ENCODE data around the gene CCL20.
A peak's percentile ranks its signal among the peaks of the same experiment; 100 is the strongest.
"Not testable (repeated sequence)": the region's sequence is repeated elsewhere in the genome, so short reads cannot be mapped to it uniquely, and the experiment has no call there.

The CCL20 gene
- 1.5 to 8.2 (median 2.8) reads per million in 4 donors for total RNA-seq

GRCh38 chr2:227813562-227814353, at the start of gene CCL20:
TSS of gene CCL20 (plus strand) at chr2:227813842. CDS start at chr2:227813912, 70 bp downstream.
- no peak for DNase-seq

GRCh38 chr2:227765788-227766372, 47.8 kb upstream of the CCL20 start:
- DNase-seq: no peak

- peak; percentile 11 to 39 (median 33) for DNase-seq
These were observed 47.2 kb upstream of the CCL20 start for GRCh38 chr2:227766373-227766883.

- DNase-seq: no peak
These were observed 45.8 kb upstream of the CCL20 start for GRCh38 chr2:227767830-227768229.

GRCh38 chr2:227772197-227772661, 41.4 kb upstream of the CCL20 start:
- DNase-seq: no peak

- no peak for DNase-seq
These were observed 40.7 kb upstream of the CCL20 start for GRCh38 chr2:227772932-227773331.

GRCh38 chr2:227774011-227774624, 39.5 kb upstream of the CCL20 start:
- no peak for DNase-seq

- no peak for DNase-seq
These were observed 38.5 kb upstream of the CCL20 start for GRCh38 chr2:227774895-227775842.

GRCh38 chr2:227780981-227781615, 32.5 kb upstream of the CCL20 start:
- no peak for DNase-seq

- DNase-seq: no peak
These were observed 31.8 kb upstream of the CCL20 start for GRCh38 chr2:227781841-227782240.

GRCh38 chr2:227782804-227783203, 30.8 kb upstream of the CCL20 start:
- DNase-seq: no peak

GRCh38 chr2:227783404-227784138, 30.1 kb upstream of the CCL20 start:
- peak in 1 of 5 donors; percentile 39 for DNase-seq

GRCh38 chr2:227785293-227785692, 28.3 kb upstream of the CCL20 start:
- DNase-seq: no peak

GRCh38 chr2:227788561-227789018, 25.1 kb upstream of the CCL20 start:
- no peak for DNase-seq

- DNase-seq: no peak
These were observed 23.8 kb upstream of the CCL20 start for GRCh38 chr2:227789803-227790202.

GRCh38 chr2:227793148-227793712, 20.4 kb upstream of the CCL20 start:
- DNase-seq: no peak

GRCh38 chr2:227796045-227796711, 17.5 kb upstream of the CCL20 start:
- no peak for DNase-seq

- not testable (repeated sequence) for DNase-seq
These were observed 16.9 kb upstream of the CCL20 start for GRCh38 chr2:227796768-227797167.

GRCh38 chr2:227799202-227799601, 14.4 kb upstream of the CCL20 start:
- DNase-seq: no peak

GRCh38 chr2:227802882-227803281, 10.8 kb upstream of the CCL20 start:
- no peak for DNase-seq
